Measurements from ENCODE around the gene PFN3.

PFN3 gene

DNA sequence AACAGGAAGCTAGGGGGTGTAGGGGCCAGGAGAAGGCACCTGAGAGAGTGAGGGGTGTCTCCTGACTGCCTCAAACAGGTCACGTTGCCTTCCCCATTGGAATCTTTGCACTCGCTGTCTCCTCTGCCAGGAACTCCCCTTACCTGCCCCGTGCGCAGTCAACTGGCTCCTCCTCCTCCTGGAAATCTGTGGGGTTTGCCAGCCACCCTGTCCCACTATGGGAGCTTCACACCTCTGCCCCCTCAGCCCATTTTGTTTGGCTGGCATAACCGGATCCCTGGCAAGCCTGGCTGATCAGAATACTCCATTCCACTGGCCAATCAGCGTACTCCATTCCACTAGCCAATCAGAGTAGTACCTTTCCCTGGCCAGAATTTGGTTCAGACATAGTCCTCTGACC, 26.7 kb downstream of the PFN3 start:
- DNase-seq (ENCODE audit: low read depth) = no peak

DNA sequence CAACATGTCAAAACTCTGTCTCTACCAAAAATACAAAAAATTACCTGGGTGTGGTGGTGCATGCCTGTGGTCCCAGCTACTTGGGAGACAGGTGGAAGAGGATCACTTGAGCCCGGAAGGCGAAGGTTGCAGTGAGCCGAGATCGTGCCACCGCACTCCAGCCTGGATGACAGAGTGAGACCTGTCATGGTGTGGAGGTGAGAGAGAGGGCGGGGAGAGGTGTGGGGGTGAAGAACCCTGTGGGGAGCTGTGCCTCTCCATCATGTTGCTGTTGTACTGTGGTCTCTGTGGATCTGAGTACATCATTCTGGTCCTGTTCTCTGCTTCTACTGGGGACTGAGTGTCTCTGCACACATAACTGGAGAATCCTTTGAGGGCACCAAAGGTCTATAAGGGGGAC, 27.6 kb downstream of the PFN3 start:
- DNase-seq (ENCODE audit: low read depth) = no peak

GRCh38 chr5:177372034-177372896, 28.2 kb downstream of the PFN3 start:
- DNase-seq (ENCODE audit: low read depth) = no peak

GRCh38 chr5:177371120-177372033, 29.1 kb downstream of the PFN3 start:
- no peak for DNase-seq (ENCODE audit: low read depth)

DNA sequence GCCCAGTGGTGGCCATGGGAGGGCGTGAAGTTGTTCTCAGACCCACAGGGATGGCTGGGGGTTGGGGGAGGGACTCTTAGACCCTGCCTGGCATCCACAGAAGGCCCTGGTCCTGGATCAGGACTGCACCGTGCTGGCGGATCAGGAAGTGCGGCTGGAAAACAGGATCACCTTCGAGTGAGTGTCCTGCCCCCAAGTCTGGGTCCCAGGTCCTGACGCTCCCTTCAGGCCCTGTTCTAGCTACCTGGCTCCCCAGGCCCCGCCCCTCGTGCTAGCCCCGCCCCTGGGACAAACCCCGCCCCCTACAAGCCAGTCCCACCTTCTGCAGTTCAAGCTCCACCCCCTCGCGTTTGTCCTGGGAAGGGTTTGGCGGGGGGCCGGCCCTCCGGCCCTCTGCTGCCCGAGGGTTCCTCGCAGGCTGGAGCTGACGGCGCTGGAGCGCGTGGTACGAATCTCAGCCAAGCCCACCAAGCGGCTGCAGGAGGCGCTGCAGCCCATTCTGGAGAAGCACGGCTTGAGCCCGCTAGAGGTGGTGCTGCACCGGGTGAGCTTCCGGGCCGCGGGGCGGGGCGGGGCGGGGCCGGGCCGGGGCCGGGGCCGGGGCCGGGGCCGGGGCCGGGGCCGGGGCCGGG, 29.9 kb downstream of the PFN3 start:
- DNase-seq (ENCODE audit: low read depth) = no peak

GRCh38 chr5:177369645-177370440, 30.6 kb downstream of the PFN3 start:
- DNase-seq (ENCODE audit: low read depth) = no peak

DNA sequence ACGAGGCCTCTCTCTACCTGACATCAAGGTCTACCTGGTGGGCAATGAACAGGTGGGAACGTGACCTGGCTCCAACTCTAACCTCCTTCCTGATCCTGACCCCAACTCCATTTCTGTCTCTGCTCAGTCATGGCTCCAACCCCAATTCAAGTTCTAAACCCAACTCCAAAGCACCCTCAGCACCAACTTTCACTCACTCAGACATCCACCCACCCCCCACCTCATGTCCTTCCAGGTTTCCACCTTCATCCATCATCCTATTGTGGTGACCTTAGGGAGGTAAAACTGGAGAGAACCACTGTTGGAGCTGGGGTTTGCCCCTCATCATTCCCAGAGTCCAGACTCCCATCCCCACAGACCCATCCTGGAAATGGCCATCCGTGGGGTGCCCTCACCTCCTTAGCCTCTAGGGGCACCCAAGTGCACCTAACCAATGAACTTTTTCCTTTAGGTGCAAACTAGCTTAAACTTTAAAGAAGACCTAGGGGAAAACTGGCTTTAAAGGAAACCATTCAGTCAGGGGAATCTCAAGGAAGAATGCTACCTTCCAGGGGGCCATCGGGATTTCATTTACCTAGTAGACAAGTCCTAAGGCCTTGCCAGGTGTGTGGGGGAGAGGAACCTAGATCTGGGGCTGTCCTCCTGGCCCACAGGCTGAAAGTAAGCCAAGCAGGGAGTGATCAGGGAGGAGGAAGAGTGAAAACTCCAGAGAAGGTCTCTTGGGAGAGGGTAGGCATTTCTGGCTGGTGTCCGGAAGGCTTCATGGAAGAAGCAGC, 31.4 kb downstream of the PFN3 start:
- DNase-seq (ENCODE audit: low read depth) = no peak

DNA sequence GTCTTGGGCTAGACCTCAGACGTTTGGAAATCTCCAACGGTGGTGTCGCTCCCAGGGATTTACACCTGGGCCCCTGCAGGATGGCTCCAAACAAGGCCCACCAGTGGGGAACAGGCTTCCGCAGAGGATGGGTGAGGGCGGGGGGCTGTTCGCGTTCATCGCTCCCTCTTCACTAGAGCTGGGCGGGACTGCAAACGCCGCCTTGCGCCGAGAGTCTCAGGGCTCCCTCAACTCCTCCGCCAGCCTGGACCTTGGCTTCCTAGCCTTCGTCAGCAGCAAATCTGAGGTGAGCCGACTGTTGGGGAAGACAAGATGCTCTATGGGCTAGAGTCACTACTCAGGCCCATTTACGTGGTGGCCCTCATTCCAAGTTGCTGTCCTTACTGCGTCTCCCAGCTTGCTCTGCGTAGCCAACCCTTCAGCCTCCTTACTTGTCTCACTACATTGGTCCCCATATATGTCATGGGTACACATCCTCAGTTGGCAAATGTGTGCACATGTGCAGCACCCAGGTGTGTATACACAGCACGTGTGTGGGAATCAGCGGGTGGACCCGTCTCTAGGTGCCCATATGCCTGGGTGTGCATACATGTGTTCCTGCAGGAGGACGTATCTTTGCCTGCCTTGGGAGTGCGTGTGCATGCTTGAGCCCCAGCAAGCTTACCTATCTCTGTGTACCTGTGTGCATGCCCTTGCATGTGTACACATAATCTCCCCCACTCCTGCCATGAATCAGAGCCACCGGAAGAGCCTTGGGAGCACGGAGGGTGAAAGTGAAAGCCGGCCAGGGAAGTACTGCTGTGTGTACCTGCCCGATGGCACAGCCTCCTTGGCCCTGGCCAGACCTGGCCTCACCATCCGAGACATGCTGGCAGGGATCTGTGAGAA, 32.2 kb downstream of the PFN3 start:
- no peak for DNase-seq (ENCODE audit: low read depth)

GRCh38 chr5:177367323-177367848, 33.1 kb downstream of the PFN3 start:
- DNase-seq (ENCODE audit: low read depth) = no peak

DNA sequence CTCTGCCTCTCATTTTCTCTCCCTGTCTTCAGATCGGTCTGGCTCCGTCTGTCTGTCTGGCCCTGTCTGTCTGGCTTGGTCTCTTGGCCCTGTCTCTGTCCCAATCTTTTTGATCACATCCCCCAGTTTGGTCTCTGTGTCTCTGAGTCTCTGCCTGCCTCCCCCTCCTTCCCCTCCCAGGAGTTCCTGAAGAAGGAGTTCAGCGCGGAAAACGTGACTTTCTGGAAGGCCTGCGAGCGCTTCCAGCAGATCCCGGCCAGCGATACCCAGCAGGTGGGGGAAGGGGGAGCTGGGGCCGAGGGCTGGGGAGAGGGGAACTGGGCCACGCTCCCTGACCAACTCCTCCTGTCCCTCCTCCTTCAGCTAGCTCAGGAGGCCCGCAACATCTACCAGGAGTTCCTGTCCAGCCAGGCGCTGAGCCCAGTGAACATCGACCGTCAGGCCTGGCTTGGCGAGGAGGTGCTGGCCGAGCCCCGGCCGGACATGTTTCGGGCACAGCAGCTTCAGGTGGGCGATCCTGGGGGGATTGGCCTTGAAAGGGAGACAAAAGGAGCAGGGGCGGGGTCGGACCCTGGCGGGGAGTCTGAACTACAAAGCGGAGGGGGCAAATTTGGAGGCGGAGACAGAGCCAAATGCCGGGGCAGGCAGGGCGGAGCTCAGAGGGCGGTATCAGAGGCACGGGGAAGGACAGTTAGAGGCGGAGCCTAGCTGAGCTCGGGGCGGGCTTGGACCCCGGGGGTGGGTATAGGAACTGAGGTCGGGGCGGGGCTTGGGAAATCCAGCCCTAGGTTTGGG, 33.7 kb downstream of the PFN3 start:
- no peak for DNase-seq (ENCODE audit: low read depth)

DNA sequence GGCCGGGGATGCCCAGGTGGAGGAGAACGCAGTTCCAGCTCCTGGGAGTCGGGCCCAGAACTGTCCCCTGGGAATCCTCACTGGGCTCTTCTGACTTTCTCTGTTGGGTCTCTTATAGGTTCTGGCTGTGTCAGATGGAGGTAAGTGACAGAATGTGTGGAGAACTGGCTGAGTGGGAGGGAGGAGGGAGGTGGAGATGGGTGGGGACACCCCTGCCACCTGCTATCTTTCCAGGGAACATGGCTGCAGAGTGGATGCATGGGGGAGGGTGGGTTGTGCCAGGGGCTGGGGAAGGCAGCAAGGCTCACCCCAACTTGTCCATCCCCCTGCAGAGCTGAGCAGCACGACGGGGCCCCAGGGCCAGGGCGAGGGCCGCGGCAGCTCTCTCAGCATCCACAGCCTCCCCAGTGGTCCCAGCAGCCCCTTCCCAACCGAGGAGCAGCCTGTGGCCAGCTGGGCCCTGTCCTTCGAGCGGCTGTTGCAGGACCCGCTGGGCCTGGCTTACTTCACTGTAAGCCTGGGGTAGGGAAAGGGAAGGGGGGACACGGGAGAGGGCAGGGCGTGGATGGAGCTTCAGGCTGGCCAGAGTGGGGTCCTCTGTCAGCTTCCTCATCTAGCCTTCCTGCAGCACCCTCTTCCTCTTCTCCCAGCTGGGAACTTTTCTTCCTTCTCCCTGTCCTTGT, 34.5 kb downstream of the PFN3 start:
- DNase-seq (ENCODE audit: low read depth) = no peak

- no peak for DNase-seq (ENCODE audit: low read depth)
Observed at GRCh38 chr5:177364159-177364962, 36.1 kb downstream of the PFN3 start.

GRCh38 chr5:177363565-177363964, 36.9 kb downstream of the PFN3 start:
- no peak for DNase-seq (ENCODE audit: low read depth)

GRCh38 chr5:177362610-177363507, 37.6 kb downstream of the PFN3 start:
- DNase-seq (ENCODE audit: low read depth) = peak; percentile 52

DNA sequence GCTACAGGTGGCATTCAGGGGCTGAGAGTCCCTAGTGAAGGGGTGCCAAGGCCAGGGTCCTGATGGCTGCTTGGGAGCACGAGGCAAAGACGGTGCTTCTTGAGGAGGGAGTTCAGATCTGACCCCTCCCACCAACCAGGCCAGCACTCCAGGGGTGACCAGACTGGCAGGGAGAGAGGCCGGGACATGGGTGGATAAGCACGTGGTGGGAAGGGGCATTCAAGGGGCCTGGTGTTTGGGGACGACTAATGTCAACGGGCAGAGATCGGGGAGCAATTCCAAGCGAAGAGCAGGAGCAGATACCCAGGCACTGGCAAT, 38.2 kb downstream of the PFN3 start:
- DNase-seq (ENCODE audit: low read depth) = no peak

All from activated gamma-delta T cell treated with anti-CD3 and anti-CD28 coated beads, Interleukin-2, amount 50 U/mL, for 16 hours (primary cell).